T-helper 1 cell treated with Interleukin-12 subunit alpha and Interleukin-12 subunit beta and Interleukin-4 antibody, amounts not matched to agents 30 μg/mL and 1 μg/mL, for 36 hours (primary cell): ENCODE data around the gene CAMTA1.

Experiments
- H3K27ac Mint-ChIP-seq: one replicate; pipeline ENCODE4 v1.8.0; 2021; ENCODE audit warnings: mild to moderate bottlenecking, mixed read lengths
- H3K27me3 Mint-ChIP-seq: one replicate; pipeline ENCODE4 v1.8.0; 2021; ENCODE audit warnings: low read depth, mixed read lengths
- H3K36me3 Mint-ChIP-seq: one replicate; pipeline ENCODE4 v1.8.0; 2021; ENCODE audit warnings: low read depth, mixed read lengths
- H3K4me1 Mint-ChIP-seq: one replicate; pipeline ENCODE4 v1.8.0; 2021; ENCODE audit warnings: low read depth, mixed read lengths
- H3K4me3 Mint-ChIP-seq: one replicate; pipeline ENCODE4 v1.8.0; 2021; ENCODE audit warnings: mild to moderate bottlenecking, moderate library complexity, mixed read lengths
- H3K9me3 Mint-ChIP-seq: one replicate; pipeline ENCODE4 v1.8.0; 2021; ENCODE audit warnings: mixed read lengths

CAMTA1 gene

GRCh38 chr1:6866825-6867224, 81.6 kb downstream of the CAMTA1 start:
- no peaks in the 10 kb centered on the region for H3K27me3 Mint-ChIP-seq
- H3K4me1 Mint-ChIP-seq: peaks cover 9% of the 10 kb centered on the region
- H3K9me3 Mint-ChIP-seq: no peaks in the 10 kb centered on the region
- no peak overlapping the region for H3K27ac Mint-ChIP-seq
- H3K36me3 Mint-ChIP-seq: no peaks in the 10 kb centered on the region
- H3K4me3 Mint-ChIP-seq: no peak overlapping the region

GRCh38 chr1:6867321-6867720, 82.1 kb downstream of the CAMTA1 start:
- Mint-ChIP-seq H3K4me1 (peaks cover 13% of the 10 kb centered on the region), H3K27ac (no peak overlapping the region), H3K4me3 (no peak overlapping the region), H3K27me3 (no peaks in the 10 kb centered on the region), H3K9me3 (no peaks in the 10 kb centered on the region), H3K36me3 (no peaks in the 10 kb centered on the region)

GRCh38 chr1:6867729-6868659, 82.7 kb downstream of the CAMTA1 start:
- Mint-ChIP-seq H3K27me3 (no peaks in the 10 kb centered on the region), H3K4me1 (peaks cover 19% of the 10 kb centered on the region), H3K9me3 (no peaks in the 10 kb centered on the region), H3K4me3 (no peak overlapping the region), H3K27ac (no peak overlapping the region), H3K36me3 (no peaks in the 10 kb centered on the region)

- no peak overlapping the region for H3K27ac Mint-ChIP-seq
- no peaks in the 10 kb centered on the region for H3K9me3 Mint-ChIP-seq
- peaks cover 19% of the 10 kb centered on the region for H3K4me1 Mint-ChIP-seq
- H3K36me3 Mint-ChIP-seq: no peaks in the 10 kb centered on the region
- no peaks in the 10 kb centered on the region for H3K27me3 Mint-ChIP-seq
- H3K4me3 Mint-ChIP-seq: no peak overlapping the region
These were observed 83.6 kb downstream of the CAMTA1 start for GRCh38 chr1:6868660-6869380.

GRCh38 chr1:6869545-6869944, 84.3 kb downstream of the CAMTA1 start:
- Mint-ChIP-seq H3K27me3 (no peaks in the 10 kb centered on the region), H3K4me1 (peaks cover 19% of the 10 kb centered on the region), H3K36me3 (no peaks in the 10 kb centered on the region), H3K9me3 (no peaks in the 10 kb centered on the region), H3K4me3 (no peak overlapping the region), H3K27ac (no peak overlapping the region)

GRCh38 chr1:6870086-6870485, 84.8 kb downstream of the CAMTA1 start:
- Mint-ChIP-seq H3K36me3 (no peaks in the 10 kb centered on the region), H3K4me1 (peaks cover 19% of the 10 kb centered on the region), H3K4me3 (no peak overlapping the region), H3K27me3 (no peaks in the 10 kb centered on the region), H3K9me3 (no peaks in the 10 kb centered on the region), H3K27ac (no peak overlapping the region)

- H3K36me3 Mint-ChIP-seq: no peaks in the 10 kb centered on the region
- no peak overlapping the region for H3K27ac Mint-ChIP-seq
- no peaks in the 10 kb centered on the region for H3K27me3 Mint-ChIP-seq
- no peak overlapping the region for H3K4me3 Mint-ChIP-seq
- peaks cover 19% of the 10 kb centered on the region for H3K4me1 Mint-ChIP-seq
- H3K9me3 Mint-ChIP-seq: no peaks in the 10 kb centered on the region
These were observed 85.3 kb downstream of the CAMTA1 start for GRCh38 chr1:6870571-6870970.

- H3K27ac Mint-ChIP-seq: no peak overlapping the region
- H3K9me3 Mint-ChIP-seq: no peaks in the 10 kb centered on the region
- peaks cover 19% of the 10 kb centered on the region for H3K4me1 Mint-ChIP-seq
- no peaks in the 10 kb centered on the region for H3K36me3 Mint-ChIP-seq
- H3K4me3 Mint-ChIP-seq: no peak overlapping the region
- H3K27me3 Mint-ChIP-seq: no peaks in the 10 kb centered on the region
These were observed 86.2 kb downstream of the CAMTA1 start for GRCh38 chr1:6871300-6871972.

GRCh38 chr1:6872573-6873261, 87.5 kb downstream of the CAMTA1 start:
- H3K27me3 Mint-ChIP-seq: no peaks in the 10 kb centered on the region
- H3K4me1 Mint-ChIP-seq: peaks cover 19% of the 10 kb centered on the region
- no peaks in the 10 kb centered on the region for H3K9me3 Mint-ChIP-seq
- H3K27ac Mint-ChIP-seq: no peak overlapping the region
- no peaks in the 10 kb centered on the region for H3K36me3 Mint-ChIP-seq
- no peak overlapping the region for H3K4me3 Mint-ChIP-seq

GRCh38 chr1:6873298-6874015, 88.2 kb downstream of the CAMTA1 start:
- Mint-ChIP-seq H3K9me3 (no peaks in the 10 kb centered on the region), H3K4me3 (no peak overlapping the region), H3K4me1 (peaks cover 17% of the 10 kb centered on the region), H3K36me3 (no peaks in the 10 kb centered on the region), H3K27ac (no peak overlapping the region), H3K27me3 (no peaks in the 10 kb centered on the region)

GRCh38 chr1:6874298-6874697, 89.0 kb downstream of the CAMTA1 start:
- Mint-ChIP-seq H3K36me3 (no peaks in the 10 kb centered on the region), H3K27me3 (no peaks in the 10 kb centered on the region), H3K27ac (no peak overlapping the region), H3K4me1 (peaks cover 11% of the 10 kb centered on the region), H3K4me3 (no peak overlapping the region), H3K9me3 (no peaks in the 10 kb centered on the region)

- H3K27me3 Mint-ChIP-seq: no peaks in the 10 kb centered on the region
- H3K27ac Mint-ChIP-seq: no peak overlapping the region
- peaks cover 2% of the 10 kb centered on the region for H3K4me1 Mint-ChIP-seq
- no peaks in the 10 kb centered on the region for H3K36me3 Mint-ChIP-seq
- H3K9me3 Mint-ChIP-seq: no peaks in the 10 kb centered on the region
- no peak overlapping the region for H3K4me3 Mint-ChIP-seq
These were observed 95.9 kb downstream of the CAMTA1 start for GRCh38 chr1:6880951-6881690.

- no peaks in the 10 kb centered on the region for H3K9me3 Mint-ChIP-seq
- no peak overlapping the region for H3K4me3 Mint-ChIP-seq
- H3K27ac Mint-ChIP-seq: no peak overlapping the region
- H3K4me1 Mint-ChIP-seq: peaks cover 2% of the 10 kb centered on the region
- no peaks in the 10 kb centered on the region for H3K27me3 Mint-ChIP-seq
- no peaks in the 10 kb centered on the region for H3K36me3 Mint-ChIP-seq
These were observed 97.2 kb downstream of the CAMTA1 start for GRCh38 chr1:6882414-6882813.
